ENCODE results near the gene ADGRD1. TPM values are rescaled to one million over a fixed set of nuclear protein-coding genes. Genes with fewer than 3 reads are reported as not detected.

Gene ADGRD1
- total and polyA plus RNA-seq, 7 donors: 0.46 to 22.5 (median 7.2) TPM

DNA sequence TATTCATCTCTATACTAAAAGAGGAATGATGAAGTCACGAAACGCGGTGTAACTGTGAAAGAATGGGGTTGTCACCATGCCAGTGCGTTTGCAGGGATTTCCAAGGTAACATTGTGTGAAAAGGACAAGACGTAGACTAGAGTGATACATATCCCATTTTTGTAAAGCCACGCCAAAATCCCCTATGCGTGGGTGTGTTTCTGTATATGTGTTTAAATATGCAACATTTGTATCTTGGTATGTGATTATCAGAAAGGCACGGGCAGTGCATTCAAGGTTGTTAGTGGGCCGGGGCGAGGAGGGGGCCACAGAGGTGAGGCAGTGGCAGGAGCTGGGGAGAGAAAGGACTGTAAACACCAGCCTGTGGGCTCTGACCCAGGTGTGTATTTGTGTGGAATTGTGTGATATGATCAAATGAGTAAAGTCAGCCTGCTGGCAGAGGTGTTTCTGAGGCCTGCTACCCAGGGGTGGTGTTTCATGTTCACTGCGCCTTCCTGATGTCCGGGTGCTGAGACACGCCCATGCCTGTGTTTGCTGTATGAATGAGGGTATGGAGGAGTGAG is 137.8 kb downstream of the ADGRD1 start:
- WGBS, 2 donors: 55 to 78% methylated on average over 13 of the region's 13 CpGs
- peak; percentile 17 for DNase-seq
- intact Hi-C loops (cut with DNase I): no loop called here

DNA sequence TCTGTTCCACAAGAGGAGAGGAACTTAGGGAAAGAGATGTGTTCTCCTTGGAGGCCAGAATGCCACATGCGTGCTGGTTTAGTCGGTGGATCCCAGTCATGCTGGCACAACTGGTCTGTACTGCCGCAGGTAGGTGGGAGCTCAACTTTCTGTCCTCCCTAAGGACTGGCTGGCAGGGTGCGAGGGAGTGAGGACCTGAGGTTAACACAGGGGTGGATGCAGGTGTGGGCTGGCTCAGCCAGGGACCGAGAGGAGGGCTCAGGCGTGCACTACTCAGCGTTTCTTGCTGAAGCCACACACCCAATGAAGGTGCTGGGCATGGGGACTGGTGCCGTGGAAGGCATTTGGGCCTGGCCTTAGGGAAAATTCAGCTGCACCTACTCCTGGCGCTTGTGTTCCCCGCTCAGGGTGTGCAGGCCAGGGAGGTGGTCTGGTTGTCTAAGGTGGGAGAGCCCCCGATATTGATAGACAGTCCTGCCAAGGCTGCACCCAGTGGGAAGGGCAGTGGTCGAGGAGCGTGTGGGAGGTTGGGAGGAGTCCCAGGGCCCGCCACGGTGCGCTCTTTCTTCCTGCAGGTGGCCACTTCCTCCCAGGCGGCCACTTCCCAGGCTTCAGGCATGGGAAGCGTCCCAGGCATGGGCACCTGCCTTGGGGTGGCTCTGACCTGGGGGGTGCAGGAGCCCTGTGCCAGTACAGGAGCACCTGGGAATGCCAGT is 138.4 kb downstream of the ADGRD1 start:
- Histone ChIP-seq H3K9me3 (no peaks in the 10 kb centered on the region), H3K4me1 (no peaks in the 10 kb centered on the region), H3K27ac (no peak overlapping the region), H3K4me3 (no peak overlapping the region), H3K27me3 (no peaks in the 10 kb centered on the region), H3K36me3 (no peaks in the 10 kb centered on the region)
- WGBS, 2 donors: 76 to 81% methylated on average over 18 of the region's 18 CpGs
- TF ChIP-seq POLR2A (IDR thresholded peaks at IDR 0.05) (no peak), POLR2AphosphoS5 (IDR thresholded peaks at IDR 0.05) (no peak), EP300 (IDR thresholded peaks at IDR 0.05) (no peak)
- TF ChIP-seq, protein P1, sequence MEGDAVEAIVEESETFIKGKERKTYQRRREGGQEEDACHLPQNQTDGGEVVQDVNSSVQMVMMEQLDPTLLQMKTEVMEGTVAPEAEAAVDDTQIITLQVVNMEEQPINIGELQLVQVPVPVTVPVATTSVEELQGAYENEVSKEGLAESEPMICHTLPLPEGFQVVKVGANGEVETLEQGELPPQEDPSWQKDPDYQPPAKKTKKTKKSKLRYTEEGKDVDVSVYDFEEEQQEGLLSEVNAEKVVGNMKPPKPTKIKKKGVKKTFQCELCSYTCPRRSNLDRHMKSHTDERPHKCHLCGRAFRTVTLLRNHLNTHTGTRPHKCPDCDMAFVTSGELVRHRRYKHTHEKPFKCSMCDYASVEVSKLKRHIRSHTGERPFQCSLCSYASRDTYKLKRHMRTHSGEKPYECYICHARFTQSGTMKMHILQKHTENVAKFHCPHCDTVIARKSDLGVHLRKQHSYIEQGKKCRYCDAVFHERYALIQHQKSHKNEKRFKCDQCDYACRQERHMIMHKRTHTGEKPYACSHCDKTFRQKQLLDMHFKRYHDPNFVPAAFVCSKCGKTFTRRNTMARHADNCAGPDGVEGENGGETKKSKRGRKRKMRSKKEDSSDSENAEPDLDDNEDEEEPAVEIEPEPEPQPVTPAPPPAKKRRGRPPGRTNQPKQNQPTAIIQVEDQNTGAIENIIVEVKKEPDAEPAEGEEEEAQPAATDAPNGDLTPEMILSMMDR (IDR thresholded peaks at IDR 0.05): no peak
- DNase-seq: peak; percentile 62
- intact Hi-C loops (cut with DNase I): no loop called here

More for the DNA sequence above, 137.8 kb downstream of the ADGRD1 start:
- Histone ChIP-seq H3K4me3 (no peak overlapping the region), H3K9me3 (no peaks in the 10 kb centered on the region), H3K36me3 (no peaks in the 10 kb centered on the region), H3K27me3 (no peaks in the 10 kb centered on the region), H3K27ac (no peak overlapping the region), H3K4me1 (no peaks in the 10 kb centered on the region)
- TF ChIP-seq EP300 (IDR thresholded peaks at IDR 0.05) (no peak), POLR2A (IDR thresholded peaks at IDR 0.05) (no peak), POLR2AphosphoS5 (IDR thresholded peaks at IDR 0.05) (no peak)
- TF ChIP-seq, protein P1 (IDR thresholded peaks at IDR 0.05): no peak

DNA sequence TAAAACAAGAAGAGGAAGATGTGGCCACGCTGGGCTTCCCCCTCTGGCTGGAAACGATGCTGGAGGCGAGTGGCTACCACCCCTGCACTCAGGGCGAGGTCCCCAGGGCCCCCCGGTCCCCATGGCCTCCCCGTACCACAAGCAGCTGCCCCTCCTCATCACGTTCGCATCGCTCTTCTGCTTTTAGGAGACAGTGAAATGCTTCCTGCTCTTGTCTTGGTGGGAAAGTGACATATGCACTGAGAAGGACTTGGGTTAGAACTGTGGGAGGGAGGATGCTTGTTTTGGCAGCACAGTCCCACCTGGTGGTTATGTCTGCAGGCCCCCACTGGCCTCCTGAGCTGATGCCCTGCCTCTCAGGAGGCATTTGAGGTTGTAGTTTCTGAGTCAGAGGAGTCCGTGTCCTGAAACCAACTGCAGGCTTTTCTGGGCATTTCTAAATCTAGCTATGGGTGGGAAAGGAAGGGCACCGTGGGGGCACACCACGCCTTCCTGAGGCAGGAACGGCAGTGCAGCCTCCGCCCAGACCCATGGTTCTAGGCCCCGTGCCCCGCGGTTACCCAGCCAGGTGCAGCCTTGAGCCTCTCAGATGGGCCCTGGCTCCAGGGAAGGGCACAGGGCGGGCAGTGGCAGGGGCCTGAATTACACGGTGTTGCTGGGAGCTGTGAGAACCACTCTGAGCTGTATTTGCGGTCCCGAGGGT is 139.3 kb downstream of the ADGRD1 start:
- TF ChIP-seq, protein P1 (IDR thresholded peaks at IDR 0.05): no peak
- TF ChIP-seq POLR2A (IDR thresholded peaks at IDR 0.05) (no peak), POLR2AphosphoS5 (IDR thresholded peaks at IDR 0.05) (no peak), EP300 (IDR thresholded peaks at IDR 0.05) (no peak)
- Histone ChIP-seq H3K27me3 (no peaks in the 10 kb centered on the region), H3K9me3 (no peaks in the 10 kb centered on the region), H3K4me1 (no peaks in the 10 kb centered on the region), H3K36me3 (no peaks in the 10 kb centered on the region), H3K27ac (no peak overlapping the region), H3K4me3 (no peak overlapping the region)
- DNase-seq: peak; percentile 54
- intact Hi-C loops (cut with DNase I): no loop called here
- WGBS, 2 donors: 41% methylated on average over 21 of the region's 21 CpGs

DNA sequence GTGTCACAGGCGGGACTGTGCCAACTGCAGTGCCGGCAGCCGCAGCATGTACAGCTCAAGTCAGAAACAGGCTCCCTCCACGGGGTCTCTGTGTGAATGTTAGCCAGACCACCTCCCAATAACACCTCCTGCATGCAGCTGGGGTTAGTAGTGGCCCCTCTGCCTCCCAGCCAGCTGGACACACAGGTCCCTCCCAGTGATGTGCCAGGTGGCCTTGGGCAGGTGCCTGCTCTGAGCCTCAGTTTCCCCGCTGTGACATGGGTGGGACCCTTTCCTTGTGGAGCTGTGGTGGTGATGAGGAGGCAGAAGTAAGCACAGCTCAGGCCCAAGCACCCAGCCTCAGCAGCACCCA is 139.9 kb downstream of the ADGRD1 start:
- intact Hi-C loops (cut with DNase I): no loop called here
- H3K27ac ChIP-seq: no peak overlapping the region
- no peak overlapping the region for H3K4me3 ChIP-seq
- no peak for DNase-seq
- H3K9me3 ChIP-seq: no peaks in the 10 kb centered on the region
- TF ChIP-seq, protein P1 (IDR thresholded peaks at IDR 0.05): no peak
- no peak for TF ChIP-seq EP300 (IDR thresholded peaks at IDR 0.05)
- TF ChIP-seq POLR2AphosphoS5 (IDR thresholded peaks at IDR 0.05): no peak
- TF ChIP-seq POLR2A (IDR thresholded peaks at IDR 0.05): no peak
- no peaks in the 10 kb centered on the region for H3K36me3 ChIP-seq
- 17 to 44% methylated on average over 5 of the region's 5 CpGs for WGBS, 2 donors
- no peaks in the 10 kb centered on the region for H3K27me3 ChIP-seq
- H3K4me1 ChIP-seq: no peaks in the 10 kb centered on the region
